NCI-H82 treated with DMSO at 0.1 percent for 48 hours (cell line): Measurements from ENCODE around the gene PRKCA.

ENCODE experiments used
- DNase-seq: peaks from one replicate; lab custom pipeline; 2025; ENCODE audit not compliant: unreplicated experiment; lab: John Stamatoyannopoulos, UW

The PRKCA gene

GRCh38 chr17:66407864-66408263 lies 105.5 kb downstream of the PRKCA start:
- DNase-seq = no peak

GRCh38 chr17:66411520-66411919 lies 109.1 kb downstream of the PRKCA start:
- no peak for DNase-seq

- DNase-seq = no peak
Measured at GRCh38 chr17:66412857-66413558, 110.6 kb downstream of the PRKCA start.

- no peak for DNase-seq
Measured at GRCh38 chr17:66413559-66414520, 111.4 kb downstream of the PRKCA start.

- DNase-seq = no peak
Measured at GRCh38 chr17:66414561-66415175, 112.3 kb downstream of the PRKCA start.

GRCh38 chr17:66415366-66416206 lies 113.2 kb downstream of the PRKCA start:
- no peak for DNase-seq

GRCh38 chr17:66416207-66416940 lies 114.0 kb downstream of the PRKCA start:
- no peak for DNase-seq

GRCh38 chr17:66417300-66417719 lies 114.9 kb downstream of the PRKCA start:
- no peak for DNase-seq

GRCh38 chr17:66420961-66421371 lies 118.6 kb downstream of the PRKCA start:
- no peak for DNase-seq

GRCh38 chr17:66422186-66422585 lies 119.8 kb downstream of the PRKCA start:
- no peak for DNase-seq

GRCh38 chr17:66423056-66423955 lies 120.9 kb downstream of the PRKCA start:
- DNase-seq = no peak

- DNase-seq = no peak
Measured at GRCh38 chr17:66425756-66426396, 123.5 kb downstream of the PRKCA start.

- no peak for DNase-seq
Measured at GRCh38 chr17:66426397-66427033, 124.1 kb downstream of the PRKCA start.

- DNase-seq = no peak
Measured at GRCh38 chr17:66427134-66427533, 124.7 kb downstream of the PRKCA start.

- no peak for DNase-seq
Measured at GRCh38 chr17:66429680-66430079, 127.3 kb downstream of the PRKCA start.

GRCh38 chr17:66430846-66431795 lies 128.7 kb downstream of the PRKCA start:
- no peak for DNase-seq

GRCh38 chr17:66431910-66432309 lies 129.5 kb downstream of the PRKCA start:
- DNase-seq = no peak
